ENCODE data around the gene SOX18. TPM values are rescaled to one million over a fixed set of nuclear protein-coding genes. Genes with fewer than 3 reads are reported as not detected.

Gene SOX18
- total and polyA plus RNA-seq, 2 of the 13 experiments (the other 11 are each of a cell fraction or from before 2014, with no cell fraction given) = 1.6 to 1.9 TPM

DNA sequence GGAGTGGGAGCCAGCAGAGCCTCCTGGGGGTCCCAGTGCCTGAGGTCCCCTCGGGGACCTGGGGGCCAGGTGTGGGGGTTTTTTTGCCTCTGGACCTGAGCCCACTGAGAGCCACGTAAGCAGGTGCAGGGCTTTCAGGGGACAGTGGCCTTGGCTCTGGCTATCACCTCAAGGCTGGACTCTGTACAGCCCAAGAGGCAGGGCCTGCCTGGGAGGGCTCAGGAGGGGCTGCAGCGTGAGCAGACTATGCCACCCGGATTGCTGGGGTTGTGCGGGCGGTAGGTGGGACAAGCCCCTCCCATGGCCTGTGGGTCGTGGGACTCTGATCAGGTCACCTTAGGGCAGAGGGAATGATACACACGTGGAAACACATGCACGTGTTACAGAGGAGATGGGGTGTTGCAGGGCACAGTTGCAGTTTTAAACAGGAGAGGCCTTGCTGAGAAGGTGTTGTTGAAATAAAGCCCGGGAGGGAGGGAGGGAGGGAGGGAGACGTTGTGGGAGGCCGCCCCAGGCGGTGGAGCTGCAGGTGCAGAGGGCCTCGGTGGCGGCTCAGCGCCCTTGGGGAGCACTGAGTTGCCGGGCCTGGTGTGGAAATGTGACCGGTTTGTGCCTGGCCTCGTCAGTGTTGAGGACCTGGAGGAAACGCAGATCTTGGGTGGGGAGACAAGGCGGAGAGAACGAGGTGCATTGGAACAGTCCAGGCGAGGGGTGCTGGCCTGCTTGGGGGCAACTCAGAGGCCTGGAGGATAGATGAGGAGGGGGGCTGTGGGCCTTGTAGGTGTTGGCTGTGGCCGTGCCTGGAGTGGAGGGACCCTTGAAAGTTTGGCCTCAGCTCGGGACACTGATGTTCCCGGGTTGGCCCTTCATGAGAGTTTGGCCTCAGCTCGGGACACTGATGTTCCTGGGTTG lies 15.9 kb upstream of the SOX18 start (continued):
- TF ChIP-seq, protein P1, sequence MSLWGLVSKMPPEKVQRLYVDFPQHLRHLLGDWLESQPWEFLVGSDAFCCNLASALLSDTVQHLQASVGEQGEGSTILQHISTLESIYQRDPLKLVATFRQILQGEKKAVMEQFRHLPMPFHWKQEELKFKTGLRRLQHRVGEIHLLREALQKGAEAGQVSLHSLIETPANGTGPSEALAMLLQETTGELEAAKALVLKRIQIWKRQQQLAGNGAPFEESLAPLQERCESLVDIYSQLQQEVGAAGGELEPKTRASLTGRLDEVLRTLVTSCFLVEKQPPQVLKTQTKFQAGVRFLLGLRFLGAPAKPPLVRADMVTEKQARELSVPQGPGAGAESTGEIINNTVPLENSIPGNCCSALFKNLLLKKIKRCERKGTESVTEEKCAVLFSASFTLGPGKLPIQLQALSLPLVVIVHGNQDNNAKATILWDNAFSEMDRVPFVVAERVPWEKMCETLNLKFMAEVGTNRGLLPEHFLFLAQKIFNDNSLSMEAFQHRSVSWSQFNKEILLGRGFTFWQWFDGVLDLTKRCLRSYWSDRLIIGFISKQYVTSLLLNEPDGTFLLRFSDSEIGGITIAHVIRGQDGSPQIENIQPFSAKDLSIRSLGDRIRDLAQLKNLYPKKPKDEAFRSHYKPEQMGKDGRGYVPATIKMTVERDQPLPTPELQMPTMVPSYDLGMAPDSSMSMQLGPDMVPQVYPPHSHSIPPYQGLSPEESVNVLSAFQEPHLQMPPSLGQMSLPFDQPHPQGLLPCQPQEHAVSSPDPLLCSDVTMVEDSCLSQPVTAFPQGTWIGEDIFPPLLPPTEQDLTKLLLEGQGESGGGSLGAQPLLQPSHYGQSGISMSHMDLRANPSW (CRISPR knock-in tag; IDR thresholded peaks at IDR 0.05; ENCODE audit: borderline replicate concordance) = no peak
- TF ChIP-seq MED13 (CRISPR knock-in tag; IDR thresholded peaks at IDR 0.05) (no peak), TEAD3 (CRISPR knock-in tag; optimal IDR thresholded peaks at IDR 0.05; ENCODE audit: borderline replicate concordance) (peak; percentile 77), CREM (IDR thresholded peaks at IDR 0.05) (no peak; the same call in 1 of the 2 replicates), CREM (CRISPR knock-in tag; IDR thresholded peaks at IDR 0.05) (no peak), PTBP1 (IDR thresholded peaks at IDR 0.05; ENCODE audit: low read depth, low read length, poor library complexity, severe bottlenecking) (peak; percentile 66), RFXANK (CRISPR knock-in tag; IDR thresholded peaks at IDR 0.05) (no peak), ZNF549 (CRISPR knock-in tag; IDR thresholded peaks at IDR 0.05) (no peak), HOXA5 (CRISPR knock-in tag; IDR thresholded peaks at IDR 0.05) (peak; percentile 32; the same call in 1 of the 2 replicates), FOXP1 (IDR thresholded peaks at IDR 0.05) (no peak), FOXP1 (CRISPR knock-in tag; IDR thresholded peaks at IDR 0.05) (no peak), KMT2B (CRISPR knock-in tag; IDR thresholded peaks at IDR 0.05) (0 out of 2 replicates have a peak, but pooled peaks have one; percentile 40), ZBTB20 (CRISPR knock-in tag; IDR thresholded peaks at IDR 0.05; ENCODE audit: borderline replicate concordance, low read depth) (peak; percentile 56; the same call in 1 of the 2 replicates), ZNF564 (CRISPR knock-in tag; IDR thresholded peaks at IDR 0.05) (no peak), MED1 (CRISPR knock-in tag; IDR thresholded peaks at IDR 0.05) (peak; percentile 68), TP53 (CRISPR knock-in tag; conservative IDR thresholded peaks at IDR 0.05) (no peak), ZNF333 (CRISPR knock-in tag; IDR thresholded peaks at IDR 0.05; ENCODE audit: borderline replicate concordance) (0 out of 2 replicates have a peak, but pooled peaks have one; percentile 45), HCFC1 (IDR thresholded peaks at IDR 0.05; ENCODE audit: low read depth, low read length) (no peak), ZNF777 (CRISPR knock-in tag; IDR thresholded peaks at IDR 0.05) (peak; percentile 12; the same call in 1 of the 2 replicates), CBFB (CRISPR knock-in tag; IDR thresholded peaks at IDR 0.05) (no peak)
- TF ChIP-seq, protein P2, sequence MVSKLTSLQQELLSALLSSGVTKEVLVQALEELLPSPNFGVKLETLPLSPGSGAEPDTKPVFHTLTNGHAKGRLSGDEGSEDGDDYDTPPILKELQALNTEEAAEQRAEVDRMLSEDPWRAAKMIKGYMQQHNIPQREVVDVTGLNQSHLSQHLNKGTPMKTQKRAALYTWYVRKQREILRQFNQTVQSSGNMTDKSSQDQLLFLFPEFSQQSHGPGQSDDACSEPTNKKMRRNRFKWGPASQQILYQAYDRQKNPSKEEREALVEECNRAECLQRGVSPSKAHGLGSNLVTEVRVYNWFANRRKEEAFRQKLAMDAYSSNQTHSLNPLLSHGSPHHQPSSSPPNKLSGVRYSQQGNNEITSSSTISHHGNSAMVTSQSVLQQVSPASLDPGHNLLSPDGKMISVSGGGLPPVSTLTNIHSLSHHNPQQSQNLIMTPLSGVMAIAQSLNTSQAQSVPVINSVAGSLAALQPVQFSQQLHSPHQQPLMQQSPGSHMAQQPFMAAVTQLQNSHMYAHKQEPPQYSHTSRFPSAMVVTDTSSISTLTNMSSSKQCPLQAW (CRISPR knock-in tag; IDR thresholded peaks at IDR 0.05) = peak; percentile 37; the same call in 1 of the 2 replicates
- TF ChIP-seq, protein P3, sequence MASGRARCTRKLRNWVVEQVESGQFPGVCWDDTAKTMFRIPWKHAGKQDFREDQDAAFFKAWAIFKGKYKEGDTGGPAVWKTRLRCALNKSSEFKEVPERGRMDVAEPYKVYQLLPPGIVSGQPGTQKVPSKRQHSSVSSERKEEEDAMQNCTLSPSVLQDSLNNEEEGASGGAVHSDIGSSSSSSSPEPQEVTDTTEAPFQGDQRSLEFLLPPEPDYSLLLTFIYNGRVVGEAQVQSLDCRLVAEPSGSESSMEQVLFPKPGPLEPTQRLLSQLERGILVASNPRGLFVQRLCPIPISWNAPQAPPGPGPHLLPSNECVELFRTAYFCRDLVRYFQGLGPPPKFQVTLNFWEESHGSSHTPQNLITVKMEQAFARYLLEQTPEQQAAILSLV (CRISPR knock-in tag; IDR thresholded peaks at IDR 0.05; ENCODE audit: borderline replicate concordance) = peak; percentile 56
- TF ChIP-seq, protein P4, sequence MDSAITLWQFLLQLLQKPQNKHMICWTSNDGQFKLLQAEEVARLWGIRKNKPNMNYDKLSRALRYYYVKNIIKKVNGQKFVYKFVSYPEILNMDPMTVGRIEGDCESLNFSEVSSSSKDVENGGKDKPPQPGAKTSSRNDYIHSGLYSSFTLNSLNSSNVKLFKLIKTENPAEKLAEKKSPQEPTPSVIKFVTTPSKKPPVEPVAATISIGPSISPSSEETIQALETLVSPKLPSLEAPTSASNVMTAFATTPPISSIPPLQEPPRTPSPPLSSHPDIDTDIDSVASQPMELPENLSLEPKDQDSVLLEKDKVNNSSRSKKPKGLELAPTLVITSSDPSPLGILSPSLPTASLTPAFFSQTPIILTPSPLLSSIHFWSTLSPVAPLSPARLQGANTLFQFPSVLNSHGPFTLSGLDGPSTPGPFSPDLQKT (CRISPR knock-in tag; IDR thresholded peaks at IDR 0.05; ENCODE audit: borderline replicate concordance) = no peak

Data from HepG2 (cell line).